Loucy (cell line): ENCODE measurements around the gene BCLAF1.

Experiments
- H2AFZ ChIP-seq: fragments of 200-600 bp; sonication (generic); 2 replicates; pipeline ENCODE4 v1.6.0; 2016; ENCODE audit warnings: antibody characterized with exemption, mild to moderate bottlenecking, low read length, moderate library complexity
- H3F3A ChIP-seq: fragments of 200-600 bp; 2 replicates; pipeline ENCODE4 v1.6.0; 2016; ENCODE audit warnings: antibody characterized with exemption, low read depth, mild to moderate bottlenecking
- H3K27me3 ChIP-seq: fragments of 200-600 bp; sonication (generic); 2 replicates; pipeline ENCODE4 v1.6.1; 2014; ENCODE audit warnings: low read length, mild to moderate bottlenecking; ENCODE audit not compliant: insufficient read depth, poor library complexity, severe bottlenecking
- H3K36me3 ChIP-seq: fragments of 200-600 bp; sonication (generic); 2 replicates; pipeline ENCODE4 v1.6.1; 2016; ENCODE audit warnings: low read length; ENCODE audit not compliant: insufficient read depth
- H3K4me1 ChIP-seq: fragments of 200-600 bp; sonication (generic); 2 replicates; pipeline ENCODE4 v1.5.1; 2014; ENCODE audit warnings: low read length, mild to moderate bottlenecking; ENCODE audit not compliant: insufficient read depth, poor library complexity, severe bottlenecking
- H3K4me2 ChIP-seq: fragments of 200-600 bp; sonication (generic); 2 replicates; pipeline ENCODE4 v1.6.0; 2014; ENCODE audit warnings: antibody characterized with exemption, low read length, low read depth, mild to moderate bottlenecking; ENCODE audit not compliant: poor library complexity, severe bottlenecking
- H3K4me3 ChIP-seq: fragments of 200-600 bp; sonication (generic); 2 replicates; pipeline ENCODE4 v1.5.1; 2014; ENCODE audit warnings: low read length, mild to moderate bottlenecking, mixed read lengths; ENCODE audit not compliant: poor library complexity, severe bottlenecking
- H3K79me2 ChIP-seq: fragments of 200-600 bp; sonication (generic); 2 replicates; pipeline ENCODE4 v1.6.1; 2014; ENCODE audit warnings: low read length; ENCODE audit not compliant: insufficient read depth
- H3K9ac ChIP-seq: fragments of 200-600 bp; sonication (generic); 2 replicates; pipeline ENCODE4 v1.6.0; 2014; ENCODE audit warnings: mild to moderate bottlenecking, low read depth, low read length, moderate library complexity; ENCODE audit not compliant: poor library complexity, severe bottlenecking
- H3K9me2 ChIP-seq: fragments of 200-600 bp; sonication (generic); replicated peaks from 2 replicates; pipeline ENCODE4 v1.6.1; 2016; ENCODE audit warnings: low read depth, low read length, mixed read lengths
- H3K9me3 ChIP-seq: fragments of 200-600 bp; sonication (generic); 2 replicates; pipeline ENCODE4 v1.6.1; 2014; ENCODE audit warnings: mild to moderate bottlenecking, antibody characterized with exemption, low read length, low read depth; ENCODE audit not compliant: insufficient read depth
- H4K20me1 ChIP-seq: fragments of 200-600 bp; sonication (generic); 2 replicates; pipeline ENCODE4 v1.6.0; 2014; ENCODE audit warnings: antibody characterized with exemption, low read length, mild to moderate bottlenecking; ENCODE audit not compliant: insufficient read depth, poor library complexity, severe bottlenecking
- EZH2phosphoT487 ChIP-seq: fragments of 200-600 bp; IDR thresholded peaks from 2 replicates; pipeline ENCODE4 v1.6.1; 2018; ENCODE audit warnings: antibody characterized with exemption, mild to moderate bottlenecking, moderate library complexity, borderline replicate concordance
- TF ChIP-seq, protein P1 (sequence below): fragments of 200-600 bp; sonication (generic); conservative IDR thresholded peaks from 2 replicates; pipeline ENCODE4 v1.5.1; 2014; ENCODE audit warnings: mild to moderate bottlenecking, antibody characterized with exemption, low read length

The BCLAF1 gene

DNA sequence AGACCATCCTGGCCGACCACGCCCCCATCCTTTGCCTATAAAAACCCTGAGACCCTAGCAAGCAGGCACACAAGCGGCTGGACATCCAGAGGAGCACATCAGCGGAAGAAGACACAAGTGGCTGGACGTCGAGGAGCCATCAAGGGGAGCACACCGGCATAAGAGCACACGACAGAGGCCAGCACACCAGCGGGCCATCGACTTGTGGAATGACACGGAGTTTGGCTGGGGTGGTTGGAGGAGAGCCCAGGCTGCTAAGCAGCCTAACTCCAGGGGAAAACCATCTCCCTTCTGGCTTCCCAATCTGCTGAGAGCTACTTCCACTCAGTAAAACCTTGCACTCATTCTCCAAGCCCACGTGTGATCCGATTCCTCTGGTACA, 44.8 kb upstream of the BCLAF1 start:
- H3K9ac ChIP-seq, result no peak overlapping the region

DNA sequence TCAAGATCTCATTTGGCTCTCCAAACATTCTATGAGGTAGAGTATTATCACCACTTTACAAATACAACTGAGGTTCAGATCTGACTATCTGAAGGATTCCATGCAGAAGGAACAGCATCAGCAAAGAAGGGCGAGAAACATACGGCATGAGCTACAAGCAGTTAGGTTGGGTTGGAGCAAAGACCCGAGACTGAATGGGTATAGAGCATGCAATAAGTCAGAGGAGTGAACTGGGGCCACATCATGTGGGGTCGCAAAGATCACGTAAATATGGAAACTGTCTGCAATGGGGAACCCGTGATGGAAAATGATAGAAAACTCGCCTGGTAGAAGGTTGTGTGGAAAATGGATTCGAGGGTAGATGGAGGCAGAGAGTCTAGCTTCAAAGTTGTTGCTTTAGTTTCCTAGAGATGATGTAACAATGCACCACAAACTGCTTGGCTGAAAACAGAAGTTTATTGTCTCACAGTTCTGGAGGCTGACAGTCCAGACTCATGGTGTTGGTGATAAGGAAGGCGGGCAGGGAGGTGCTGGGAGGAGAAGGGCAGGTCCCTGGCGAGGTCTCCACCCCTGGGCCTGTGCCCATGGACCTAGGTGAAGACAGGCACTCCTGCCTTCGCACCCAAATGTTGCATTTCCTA, 44.3 kb upstream of the BCLAF1 start:
- Histone ChIP-seq H3K36me3 (no peaks in the 10 kb centered on the region), H2AFZ (no peak overlapping the region), H3K79me2 (no peaks in the 10 kb centered on the region), H3K4me1 (no peaks in the 10 kb centered on the region), H3K27me3 (no peaks in the 10 kb centered on the region), H3K4me2 (no peak overlapping the region), H3F3A (no peaks in the 10 kb centered on the region), H4K20me1 (no peaks in the 10 kb centered on the region), H3K9me2 (no peaks in the 10 kb centered on the region), H3K4me3 (no peak overlapping the region), H3K9ac (no peak overlapping the region), H3K9me3 (no peaks in the 10 kb centered on the region)
- TF ChIP-seq, protein P1, sequence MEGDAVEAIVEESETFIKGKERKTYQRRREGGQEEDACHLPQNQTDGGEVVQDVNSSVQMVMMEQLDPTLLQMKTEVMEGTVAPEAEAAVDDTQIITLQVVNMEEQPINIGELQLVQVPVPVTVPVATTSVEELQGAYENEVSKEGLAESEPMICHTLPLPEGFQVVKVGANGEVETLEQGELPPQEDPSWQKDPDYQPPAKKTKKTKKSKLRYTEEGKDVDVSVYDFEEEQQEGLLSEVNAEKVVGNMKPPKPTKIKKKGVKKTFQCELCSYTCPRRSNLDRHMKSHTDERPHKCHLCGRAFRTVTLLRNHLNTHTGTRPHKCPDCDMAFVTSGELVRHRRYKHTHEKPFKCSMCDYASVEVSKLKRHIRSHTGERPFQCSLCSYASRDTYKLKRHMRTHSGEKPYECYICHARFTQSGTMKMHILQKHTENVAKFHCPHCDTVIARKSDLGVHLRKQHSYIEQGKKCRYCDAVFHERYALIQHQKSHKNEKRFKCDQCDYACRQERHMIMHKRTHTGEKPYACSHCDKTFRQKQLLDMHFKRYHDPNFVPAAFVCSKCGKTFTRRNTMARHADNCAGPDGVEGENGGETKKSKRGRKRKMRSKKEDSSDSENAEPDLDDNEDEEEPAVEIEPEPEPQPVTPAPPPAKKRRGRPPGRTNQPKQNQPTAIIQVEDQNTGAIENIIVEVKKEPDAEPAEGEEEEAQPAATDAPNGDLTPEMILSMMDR, result no peak
- no peak for TF ChIP-seq EZH2phosphoT487

More for the DNA sequence above, 44.8 kb upstream of the BCLAF1 start:
- no peak overlapping the region for H3K4me3 ChIP-seq
- H3K79me2 ChIP-seq, result no peaks in the 10 kb centered on the region
- H2AFZ ChIP-seq, result no peak overlapping the region
- H3K4me2 ChIP-seq, result no peak overlapping the region
- TF ChIP-seq EZH2phosphoT487, result no peak
- TF ChIP-seq, protein P1, result no peak
- no peaks in the 10 kb centered on the region for H4K20me1 ChIP-seq
- H3K27me3 ChIP-seq, result no peaks in the 10 kb centered on the region
- no peaks in the 10 kb centered on the region for H3F3A ChIP-seq
- H3K4me1 ChIP-seq, result no peaks in the 10 kb centered on the region
- H3K36me3 ChIP-seq, result no peaks in the 10 kb centered on the region
- no peaks in the 10 kb centered on the region for H3K9me2 ChIP-seq
- no peaks in the 10 kb centered on the region for H3K9me3 ChIP-seq

- no peak overlapping the region for H3K4me2 ChIP-seq
- H3K9ac ChIP-seq, result no peak overlapping the region
- no peaks in the 10 kb centered on the region for H3K36me3 ChIP-seq
- H3K79me2 ChIP-seq, result no peaks in the 10 kb centered on the region
- H3K9me3 ChIP-seq, result no peaks in the 10 kb centered on the region
- H2AFZ ChIP-seq, result no peak overlapping the region
- TF ChIP-seq, protein P1, result no peak
- no peak for TF ChIP-seq EZH2phosphoT487
- no peaks in the 10 kb centered on the region for H3F3A ChIP-seq
- H4K20me1 ChIP-seq, result no peaks in the 10 kb centered on the region
- no peak overlapping the region for H3K4me3 ChIP-seq
- no peaks in the 10 kb centered on the region for H3K27me3 ChIP-seq
- no peaks in the 10 kb centered on the region for H3K9me2 ChIP-seq
- H3K4me1 ChIP-seq, result no peaks in the 10 kb centered on the region
These were observed 41.8 kb upstream of the BCLAF1 start for GRCh38 chr6:136331461-136331860.
